Motor neuron (in vitro differentiated cells): ENCODE measurements around the gene GLRA1. TPM values are rescaled to one million over a fixed set of nuclear protein-coding genes. Genes with fewer than 3 reads are reported as not detected.
"Not testable (repeated sequence)": the region's sequence is repeated elsewhere in the genome, so short reads cannot be mapped to it uniquely, and the experiment has no call there.

Experiments used
- ATAC-seq, 8 experiments: fragments of 200-7000 bp; cut with Tn5 transposase; replicated peaks in 6 of 8; 2 replicates each; pipeline ENCODE4 v1.8.0; 2021; ENCODE audit warnings: mild to moderate bottlenecking in 8 of 8, moderate library complexity in 8 of 8
- H3K27ac ChIP-seq, 2 donors: fragments of 250-450 bp; sonication (Bioruptor Pico); 2 replicates each; pipeline ENCODE4 v1.9.0; 2021; ENCODE audit warnings: antibody characterized with exemption in 2 of 2, mild to moderate bottlenecking in 2 of 2, moderate library complexity in 1 of 2
- H3K4me1 ChIP-seq, 2 donors: fragments of 250-450 bp; sonication (Bioruptor Pico); replicated peaks in 1 of 2; 2 replicates each; pipeline ENCODE4 v1.6.1; 2021; ENCODE audit warnings: antibody characterized with exemption in 2 of 2, mild to moderate bottlenecking in 2 of 2, moderate library complexity in 1 of 2
- H3K4me3 ChIP-seq, 5 donors: fragments of 250-450 bp; sonication (Bioruptor Pico); 2 replicates each; pipeline ENCODE4 v1.9.0; 2021; ENCODE audit warnings: antibody characterized with exemption in 5 of 5, mild to moderate bottlenecking in 5 of 5, moderate library complexity in 4 of 5
- WGBS, 10 experiments: fragments of 450-650 bp; shearing (Covaris generic); methylation state at CpG; one replicate each; pipeline ENCODE4 v1.0.0; 2022; 5-methylcytosine and 5-hydroxymethylcytosine counted together
- in situ Hi-C, 9 experiments: fragments of 400-800 bp; cut with MboI; loops; one replicate each; pipeline ENCODE4 v1.15.0; 2021; ENCODE audit warnings: low sequenced_read_pairs in 9 of 9, low pct_unique_long_range_greater_than_20kb in 2 of 9; ENCODE audit not compliant: unreplicated experiment in 9 of 9
- total RNA-seq, 8 experiments: library from RNA; unstranded; fragments of 300-600 nt; gene quantifications; 2 replicates each; pipeline versions ENCODE4 v1.2.3 to v1.2.4, GENCODE V29; 2022

GLRA1 gene
- total RNA-seq, 8 experiments from 2014 or later, result 0.40 to 9.8 (median 4.9) TPM; not detected in 1

- Histone ChIP-seq H3K27ac (no peak overlapping the region), H3K4me3 (no peak overlapping the region), H3K4me1 (peaks cover 15% of the 10 kb centered on the region in 2 donors)
- ATAC-seq, result peak in 5 of 8 experiments; percentile 21 to 73 (median 64)
- WGBS, 10 experiments, result 0 to 100% (median 40%) methylated on average over 1 to 3 of the region's 3 CpGs; no CpG with 5 or more reads in 1 of the 10 experiments
- in situ Hi-C loops, result no loop called here
These were observed 28.5 kb downstream of the GLRA1 start for GRCh38 chr5:151896031-151896691.

- in situ Hi-C loops, result no loop called here
- Histone ChIP-seq H3K4me3 (no peak overlapping the region), H3K4me1 (peaks cover 14 to 15% of the 10 kb centered on the region in 2 donors), H3K27ac (no peak overlapping the region)
- ATAC-seq, result peak in 2 of 8 experiments; percentile 12 to 38
- WGBS, 10 experiments, result 13 to 100% (median 100%) methylated on average over 2 to 3 of the region's 5 CpGs; no CpG with 5 or more reads in 7 of the 10 experiments
These were observed 29.0 kb downstream of the GLRA1 start for GRCh38 chr5:151895660-151896030.

- H3K4me1 ChIP-seq, result peaks cover 5 to 11% of the 10 kb centered on the region in 2 donors
- H3K27ac ChIP-seq, in situ Hi-C loops, H3K4me3 ChIP-seq, ATAC-seq: not testable (repeated sequence)
- 28 to 100% (median 71%) methylated on average over 1 to 2 of the region's 2 CpGs; no CpG with 5 or more reads in 4 of the 10 experiments for WGBS, 10 experiments
These were observed 31.2 kb downstream of the GLRA1 start for GRCh38 chr5:151893485-151893884.

- in situ Hi-C loops, result no loop called here
- 56 to 93% (median 69%) methylated on average over 1 to 4 of the region's 4 CpGs; no CpG with 5 or more reads in 4 of the 10 experiments for WGBS, 10 experiments
- no peak for ATAC-seq
These were observed 32.3 kb downstream of the GLRA1 start for GRCh38 chr5:151892393-151892792.

GRCh38 chr5:151890299-151890698 is 34.4 kb downstream of the GLRA1 start:
- in situ Hi-C loops, result no loop called here

More at GRCh38 chr5:151892393-151892792, 32.3 kb downstream of the GLRA1 start:
- peaks cover 5 to 11% of the 10 kb centered on the region in 2 donors for H3K4me1 ChIP-seq
- H3K4me3 ChIP-seq, result no peak overlapping the region
- H3K27ac ChIP-seq, result no peak overlapping the region

GRCh38 chr5:151889614-151890013 is 35.0 kb downstream of the GLRA1 start:
- no peak for ATAC-seq
- Histone ChIP-seq H3K4me1 (peaks cover 0 to 2% of the 10 kb centered on the region in 2 donors), H3K4me3 (no peak overlapping the region), H3K27ac (no peak overlapping the region)
- WGBS, 10 experiments, result 0 to 88% (median 45%) methylated on average over 1 to 5 of the region's 6 CpGs; no CpG with 5 or more reads in 1 of the 10 experiments
- in situ Hi-C loops, result no loop called here

More at GRCh38 chr5:151890299-151890698, 34.4 kb downstream of the GLRA1 start:
- WGBS, 10 experiments, result 4 to 84% (median 42%) methylated on average over 1 to 3 of the region's 3 CpGs; no CpG with 5 or more reads in 2 of the 10 experiments
- Histone ChIP-seq H3K4me3 (no peak overlapping the region), H3K27ac (no peak overlapping the region), H3K4me1 (peaks cover 0 to 2% of the 10 kb centered on the region in 2 donors)
- ATAC-seq, result peak in 1 of 8 experiments; percentile 49

- Histone ChIP-seq H3K4me3 (no peak overlapping the region), H3K4me1 (peaks cover 0 to 4% of the 10 kb centered on the region in 2 donors), H3K27ac (no peak overlapping the region)
- no peak for ATAC-seq
- 20 to 100% (median 66%) methylated on average over 1 to 4 of the region's 4 CpGs; no CpG with 5 or more reads in 2 of the 10 experiments for WGBS, 10 experiments
- in situ Hi-C loops, result no loop called here
These were observed 37.9 kb downstream of the GLRA1 start for GRCh38 chr5:151886546-151887275.

- in situ Hi-C loops, result no loop called here
- peaks cover 0 to 2% of the 10 kb centered on the region in 2 donors for H3K4me1 ChIP-seq
- no peak overlapping the region for H3K27ac ChIP-seq
- ATAC-seq, result peak in 1 of 8 experiments; percentile 74
- H3K4me3 ChIP-seq, result no peak overlapping the region
- WGBS, 10 experiments, result 6 to 100% (median 64%) methylated on average over 1 to 9 of the region's 9 CpGs
These were observed 39.3 kb downstream of the GLRA1 start for GRCh38 chr5:151885138-151885908.

- peak in 3 of 8 experiments; percentile 40 to 69 (median 53) for ATAC-seq
- peaks cover 0 to 2% of the 10 kb centered on the region in 2 donors for H3K4me1 ChIP-seq
- H3K27ac ChIP-seq, result no peak overlapping the region
- in situ Hi-C loops, result no loop called here
- H3K4me3 ChIP-seq, result no peak overlapping the region
- WGBS, 10 experiments, result 0 to 60% (median 20%) methylated on average over 1 to 2 of the region's 2 CpGs; no CpG with 5 or more reads in 5 of the 10 experiments
These were observed 42.9 kb downstream of the GLRA1 start for GRCh38 chr5:151881621-151882225.

- Histone ChIP-seq H3K27ac (no peak overlapping the region), H3K4me3 (no peak overlapping the region), H3K4me1 (peaks cover 0 to 2% of the 10 kb centered on the region in 2 donors)
- in situ Hi-C loops, result no loop called here
- ATAC-seq, result peak in 1 of 8 experiments; percentile 16
These were observed 44.3 kb downstream of the GLRA1 start for GRCh38 chr5:151880324-151880723.

- no peak overlapping the region for H3K27ac ChIP-seq
- WGBS, 10 experiments, result 57 to 100% (median 85%) methylated on average over 1 to 3 of the region's 3 CpGs; no CpG with 5 or more reads in 1 of the 10 experiments
- H3K4me3 ChIP-seq, result no peak overlapping the region
- in situ Hi-C loops, result no loop called here
- no peaks in the 10 kb centered on the region for H3K4me1 ChIP-seq
- ATAC-seq, result no peak
These were observed 51.0 kb downstream of the GLRA1 start for GRCh38 chr5:151873701-151874100.

- in situ Hi-C loops, result no loop called here
- H3K4me1 ChIP-seq, result no peaks in the 10 kb centered on the region
- ATAC-seq, result no peak
- H3K27ac ChIP-seq, result no peak overlapping the region
- H3K4me3 ChIP-seq, result no peak overlapping the region
- 0 to 92% (median 86%) methylated on average over 1 to 3 of the region's 3 CpGs; no CpG with 5 or more reads in 1 of the 10 experiments for WGBS, 10 experiments
These were observed 52.0 kb downstream of the GLRA1 start for GRCh38 chr5:151872701-151873100.
